NCI-H345 treated with DMSO at 0.1 percent for 48 hours (cell line): ENCODE data around the gene GJC2.

Experiments
- DNase-seq: peaks from one replicate; lab custom pipeline; 2025; ENCODE audit not compliant: unreplicated experiment; lab: John Stamatoyannopoulos, UW

The GJC2 gene

GRCh38 chr1:228156515-228156881 is 6.8 kb downstream of the GJC2 start:
- no peak for DNase-seq

- DNase-seq = no peak
These were observed 7.4 kb downstream of the GJC2 start for GRCh38 chr1:228156941-228157728.

DNA sequence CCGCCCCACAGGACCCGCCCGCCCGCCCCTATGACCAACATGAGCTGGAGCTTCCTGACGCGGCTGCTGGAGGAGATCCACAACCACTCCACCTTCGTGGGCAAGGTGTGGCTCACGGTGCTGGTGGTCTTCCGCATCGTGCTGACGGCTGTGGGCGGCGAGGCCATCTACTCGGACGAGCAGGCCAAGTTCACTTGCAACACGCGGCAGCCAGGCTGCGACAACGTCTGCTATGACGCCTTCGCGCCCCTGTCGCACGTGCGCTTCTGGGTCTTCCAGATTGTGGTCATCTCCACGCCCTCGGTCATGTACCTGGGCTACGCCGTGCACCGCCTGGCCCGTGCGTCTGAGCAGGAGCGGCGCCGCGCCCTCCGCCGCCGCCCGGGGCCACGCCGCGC is 8.0 kb downstream of the GJC2 start:
- no peak for DNase-seq

DNA sequence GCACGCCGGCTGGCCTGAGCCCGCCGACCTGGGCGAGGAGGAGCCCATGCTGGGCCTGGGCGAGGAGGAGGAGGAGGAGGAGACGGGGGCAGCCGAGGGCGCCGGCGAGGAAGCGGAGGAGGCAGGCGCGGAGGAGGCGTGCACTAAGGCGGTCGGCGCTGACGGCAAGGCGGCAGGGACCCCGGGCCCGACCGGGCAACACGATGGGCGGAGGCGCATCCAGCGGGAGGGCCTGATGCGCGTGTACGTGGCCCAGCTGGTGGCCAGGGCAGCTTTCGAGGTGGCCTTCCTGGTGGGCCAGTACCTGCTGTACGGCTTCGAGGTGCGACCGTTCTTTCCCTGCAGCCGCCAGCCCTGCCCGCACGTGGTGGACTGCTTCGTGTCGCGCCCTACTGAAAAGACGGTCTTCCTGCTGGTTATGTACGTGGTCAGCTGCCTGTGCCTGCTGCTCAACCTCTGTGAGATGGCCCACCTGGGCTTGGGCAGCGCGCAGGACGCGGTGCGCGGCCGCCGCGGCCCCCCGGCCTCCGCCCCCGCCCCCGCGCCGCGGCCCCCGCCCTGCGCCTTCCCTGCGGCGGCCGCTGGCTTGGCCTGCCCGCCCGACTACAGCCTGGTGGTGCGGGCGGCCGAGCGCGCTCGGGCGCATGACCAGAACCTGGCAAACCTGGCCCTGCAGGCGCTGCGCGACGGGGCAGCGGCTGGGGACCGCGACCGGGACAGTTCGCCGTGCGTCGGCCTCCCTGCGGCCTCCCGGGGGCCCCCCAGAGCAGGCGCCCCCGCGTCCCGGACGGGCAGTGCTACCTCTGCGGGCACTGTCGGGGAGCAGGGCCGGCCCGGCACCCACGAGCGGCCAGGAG is 8.6 kb downstream of the GJC2 start:
- DNase-seq = no peak

DNA sequence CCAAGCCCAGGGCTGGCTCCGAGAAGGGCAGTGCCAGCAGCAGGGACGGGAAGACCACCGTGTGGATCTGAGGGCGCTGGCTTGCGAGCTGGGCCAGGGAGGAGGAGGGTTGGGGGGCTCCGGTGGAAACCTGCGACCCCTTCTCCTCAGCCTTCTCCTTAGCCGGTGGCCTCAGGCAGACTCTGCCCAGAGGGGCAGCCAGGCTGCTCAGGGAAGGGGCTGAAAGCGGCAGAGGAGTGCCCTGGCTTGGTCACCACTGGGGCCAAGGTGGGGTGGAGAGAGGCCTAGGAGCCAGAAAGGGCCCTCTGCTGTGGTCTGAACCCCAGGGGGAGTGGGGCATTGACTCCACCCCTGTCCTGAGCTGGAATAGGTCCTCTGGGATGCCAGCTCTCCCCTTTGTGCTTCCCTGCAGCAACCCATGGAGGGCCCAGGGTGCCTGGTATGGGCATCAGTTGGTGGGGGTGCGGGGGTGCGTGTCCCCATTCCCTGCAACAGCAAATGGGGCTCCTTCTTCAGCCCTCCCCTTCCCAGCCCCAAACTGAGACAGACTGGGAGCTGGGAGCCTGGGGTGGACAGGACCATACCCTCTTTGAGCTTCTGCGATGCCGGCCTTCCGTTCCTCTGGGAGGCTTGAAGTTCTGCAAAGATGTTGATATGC is 9.4 kb downstream of the GJC2 start:
- DNase-seq = no peak

- no peak for DNase-seq
These were observed 10.6 kb downstream of the GJC2 start for GRCh38 chr1:228160201-228160761.

- DNase-seq = no peak
These were observed 11.6 kb downstream of the GJC2 start for GRCh38 chr1:228161362-228161761.

DNA sequence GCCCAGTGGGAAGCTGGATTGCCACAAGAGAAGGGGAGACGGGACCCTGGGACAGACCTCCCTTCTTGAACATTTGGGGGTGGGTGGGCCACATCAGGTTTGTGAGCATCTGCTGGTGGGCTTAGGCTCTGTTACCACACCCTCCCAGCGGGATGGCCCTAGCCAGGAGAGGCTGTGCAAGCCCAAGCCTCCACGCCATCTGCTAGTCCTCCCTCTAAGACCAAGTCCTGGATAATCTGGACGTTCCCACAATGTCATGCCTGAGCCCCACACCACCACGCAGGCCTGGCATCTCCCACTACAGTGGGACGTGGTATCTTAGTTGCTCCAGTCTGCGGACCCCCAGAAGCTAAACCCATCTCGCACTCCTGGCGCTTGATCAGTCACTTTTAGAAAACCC is 12.1 kb downstream of the GJC2 start:
- DNase-seq = no peak

DNA sequence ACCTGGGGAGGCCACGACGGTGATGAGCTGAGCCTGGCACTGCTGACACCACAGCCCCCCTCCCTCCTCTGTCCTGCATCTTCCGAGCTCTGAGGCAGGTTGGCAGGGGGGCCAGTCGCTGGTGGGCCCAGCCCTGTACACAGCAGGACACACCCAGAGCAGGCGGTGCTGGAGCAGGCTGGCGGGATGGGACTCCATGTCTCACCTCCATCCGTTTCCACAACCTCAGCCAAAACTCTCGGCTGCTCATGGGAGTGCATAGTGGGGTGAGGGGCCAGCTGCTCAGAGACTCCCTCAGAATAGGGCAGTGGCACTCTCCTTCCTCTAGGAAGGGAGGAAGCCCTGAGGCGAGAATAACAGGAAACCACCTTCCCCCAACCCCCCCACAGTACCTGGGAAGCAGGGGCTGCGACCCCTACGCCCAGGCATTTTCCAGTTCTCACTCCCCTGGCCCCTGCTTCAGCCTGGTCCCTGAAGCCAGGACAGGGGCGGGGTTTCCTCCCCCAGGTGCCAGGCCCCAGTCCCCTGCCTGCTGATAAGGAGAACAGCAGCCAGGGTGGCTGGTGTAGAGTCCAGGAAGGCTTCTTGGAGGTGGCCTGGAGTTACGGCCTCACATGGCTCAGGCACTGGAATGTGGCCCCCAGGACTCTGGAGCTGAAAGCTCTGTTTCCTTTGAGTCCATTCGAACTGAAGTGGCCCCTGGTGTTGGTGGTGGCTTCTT is 12.7 kb downstream of the GJC2 start:
- no peak for DNase-seq

- DNase-seq = no peak
These were observed 13.4 kb downstream of the GJC2 start for GRCh38 chr1:228163007-228163753.

GRCh38 chr1:228163776-228164519 is 14.2 kb downstream of the GJC2 start:
- DNase-seq = no peak

- DNase-seq = no peak
These were observed 15.0 kb downstream of the GJC2 start for GRCh38 chr1:228164561-228165371.

GRCh38 chr1:228165372-228166169 is 15.8 kb downstream of the GJC2 start, which contains the start of gene IBA57:
Gene IBA57 (plus strand): TSS chr1:228165804. CDS start chr1:228165817, 13 bp downstream.
- peak; percentile 94 for DNase-seq

- peak; percentile 28 for DNase-seq
These were observed 16.6 kb downstream of the GJC2 start for GRCh38 chr1:228166170-228166936.

DNA sequence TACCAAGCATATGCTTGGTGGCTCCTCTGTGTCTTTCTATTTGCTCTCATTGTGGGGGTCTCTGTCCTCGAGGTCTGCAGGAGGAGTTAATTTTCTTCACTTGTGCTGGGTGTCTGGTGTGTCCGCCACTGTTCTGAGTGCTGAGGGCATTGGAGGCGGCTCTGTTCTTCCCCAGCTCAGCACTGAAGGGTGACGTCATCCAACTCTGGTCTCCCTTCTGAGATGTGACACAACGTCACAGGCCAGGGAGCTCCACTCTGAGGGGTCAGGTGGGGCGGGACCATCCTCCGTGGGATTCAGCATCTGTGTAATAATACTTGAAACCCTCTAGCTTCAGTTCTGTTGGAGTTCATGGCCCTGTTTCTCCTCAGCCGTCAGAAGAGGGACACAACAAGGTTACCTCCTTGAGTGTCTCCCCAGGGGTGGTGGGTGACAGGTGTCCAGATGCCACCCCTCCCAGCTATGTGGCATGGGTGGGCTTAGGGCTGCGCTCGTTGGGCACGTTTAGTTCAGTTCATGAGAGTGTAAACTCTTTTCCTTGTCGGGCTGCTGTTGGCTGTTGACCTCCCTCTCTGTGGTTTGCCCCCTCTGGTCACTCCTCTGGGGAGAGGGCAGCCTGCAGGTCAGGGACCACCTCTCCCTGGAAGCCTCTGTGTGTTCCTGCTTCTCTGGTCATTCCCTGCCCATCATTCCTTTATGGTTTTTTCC is 19.0 kb downstream of the GJC2 start:
- DNase-seq = no peak

DNA sequence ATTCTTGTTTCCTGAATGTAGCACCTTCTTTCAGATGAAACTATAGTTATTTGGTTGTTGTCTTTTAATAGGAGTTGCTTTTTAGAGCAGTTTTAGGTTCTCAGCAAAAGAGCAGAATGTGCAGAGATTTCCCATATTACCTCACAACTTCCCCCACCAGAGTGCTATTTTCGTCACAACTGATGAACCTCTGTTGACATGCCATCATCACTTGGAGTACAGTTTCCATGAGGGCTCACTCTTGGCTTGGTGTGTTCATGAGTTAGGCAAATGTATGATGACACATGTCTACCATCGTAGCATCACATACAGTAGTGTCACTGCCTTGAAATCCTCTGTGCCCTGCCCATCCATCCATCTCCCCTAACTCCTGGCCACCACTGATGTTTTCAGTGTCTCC is 19.6 kb downstream of the GJC2 start:
- no peak for DNase-seq
